ENCODE results near the gene TIRAP.

Gene TIRAP

DNA sequence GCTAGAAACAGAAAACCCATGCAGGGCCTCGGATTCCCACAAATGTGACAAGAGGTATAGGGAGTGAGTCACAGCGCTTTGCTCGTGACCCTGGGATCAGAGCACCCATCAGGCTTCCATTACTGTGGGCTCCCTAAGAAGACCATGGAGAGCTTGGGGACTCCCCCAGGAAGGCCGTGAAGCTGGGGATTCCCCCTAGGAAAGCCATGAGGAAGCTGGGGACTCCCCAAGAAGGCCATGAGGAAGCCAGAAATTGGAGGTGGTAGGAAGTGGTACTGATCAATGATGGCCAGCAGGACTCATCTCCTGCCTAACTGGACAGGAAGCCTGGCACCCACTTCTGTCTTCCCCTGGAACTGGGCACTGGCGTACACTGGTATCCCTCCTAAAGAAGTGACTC is 10.8 kb downstream of the TIRAP start:
- no peak for DNase-seq (ENCODE audit: extremely low spot score)
- POLR2A ChIA-PET: interaction anchor here (1.1 kb wide), 1 partner anchor 10 kb away, joined by 3 read pairs; the partner anchor contains the start of gene DCPS
- CTCF ChIA-PET: interaction anchor here (0.9 to 1.8 kb wide), 3 partner anchors 16 to 187 kb away, joined by 3 to 5 read pairs (median 4); no protein-coding TSS in a partner anchor
- TF ChIP-seq CTCF (IDR thresholded peaks at IDR 0.05; ENCODE audit: control extremely low read depth, extremely low read depth, low read depth, missing control alignments): no peak

DNA sequence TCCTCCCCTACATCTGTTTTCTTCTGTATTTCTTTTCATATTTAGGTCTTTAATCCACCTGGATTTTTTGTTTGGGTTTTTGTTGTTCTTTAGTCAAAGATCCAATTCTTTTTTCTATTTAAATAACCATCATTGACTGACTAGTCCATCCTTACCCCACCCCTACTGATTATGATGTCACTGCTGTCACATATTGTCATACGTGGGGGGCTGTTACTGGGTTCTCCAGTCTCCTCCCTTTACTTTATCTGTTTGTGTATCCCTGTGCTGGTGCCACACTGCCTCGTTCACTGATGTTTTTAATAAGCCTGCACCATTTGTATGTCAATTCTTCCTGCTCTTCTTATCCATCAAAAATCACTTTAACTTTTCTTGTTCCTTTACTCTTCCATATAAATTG is 14.1 kb downstream of the TIRAP start:
- ChIA-PET POLR2A (no interaction called here), CTCF (interaction anchor here (0.9 to 1.7 kb wide), 2 partner anchors 10 to 13 kb away, joined by 3 to 4 read pairs; no protein-coding TSS in a partner anchor)
- no peak for DNase-seq (ENCODE audit: extremely low spot score)
- no peak for TF ChIP-seq CTCF (IDR thresholded peaks at IDR 0.05; ENCODE audit: control extremely low read depth, extremely low read depth, low read depth, missing control alignments)

GRCh38 chr11:126303623-126304456 is 20.9 kb downstream of the TIRAP start, which contains the start of gene DCPS:
Gene DCPS (plus strand): TSS chr11:126304060. CDS start chr11:126304081, 21 bp downstream.
- POLR2A ChIA-PET: interaction anchor here (1.0 kb wide), 1 partner anchor 10 kb away, joined by 3 read pairs; no protein-coding TSS in a partner anchor
- CTCF ChIA-PET: interaction anchor here (1.0 to 1.4 kb wide), 2 partner anchors 15 to 16 kb away, joined by 4 read pairs; no protein-coding TSS in a partner anchor
- peak; percentile 93 for DNase-seq (ENCODE audit: extremely low spot score)
- no peak for TF ChIP-seq CTCF (IDR thresholded peaks at IDR 0.05; ENCODE audit: control extremely low read depth, extremely low read depth, low read depth, missing control alignments)

GRCh38 chr11:126304457-126305075 is 21.7 kb downstream of the TIRAP start:
- DNase-seq (ENCODE audit: extremely low spot score): no peak
- TF ChIP-seq CTCF (IDR thresholded peaks at IDR 0.05; ENCODE audit: control extremely low read depth, extremely low read depth, low read depth, missing control alignments): no peak
- ChIA-PET CTCF (interaction anchor here (1.0 to 2.4 kb wide), 3 partner anchors 14 to 176 kb away, joined by 4 to 7 read pairs (median 4); no protein-coding TSS in a partner anchor), POLR2A (interaction anchor here (1.0 kb wide), 1 partner anchor 11 kb away, joined by 3 read pairs; no protein-coding TSS in a partner anchor)

- no peak for TF ChIP-seq CTCF (IDR thresholded peaks at IDR 0.05; ENCODE audit: control extremely low read depth, extremely low read depth, low read depth, missing control alignments)
- CTCF ChIA-PET: interaction anchor here (2.4 to 2.6 kb wide), 2 partner anchors 13 to 175 kb away, joined by 6 to 7 read pairs; no protein-coding TSS in a partner anchor
- peak; percentile 64 for DNase-seq (ENCODE audit: extremely low spot score)
- POLR2A ChIA-PET: interaction anchor here (0.7 kb wide), 1 partner anchor 20 kb away, joined by 3 read pairs; no protein-coding TSS in a partner anchor
Observed at GRCh38 chr11:126305699-126306098, 22.8 kb downstream of the TIRAP start.

DNA sequence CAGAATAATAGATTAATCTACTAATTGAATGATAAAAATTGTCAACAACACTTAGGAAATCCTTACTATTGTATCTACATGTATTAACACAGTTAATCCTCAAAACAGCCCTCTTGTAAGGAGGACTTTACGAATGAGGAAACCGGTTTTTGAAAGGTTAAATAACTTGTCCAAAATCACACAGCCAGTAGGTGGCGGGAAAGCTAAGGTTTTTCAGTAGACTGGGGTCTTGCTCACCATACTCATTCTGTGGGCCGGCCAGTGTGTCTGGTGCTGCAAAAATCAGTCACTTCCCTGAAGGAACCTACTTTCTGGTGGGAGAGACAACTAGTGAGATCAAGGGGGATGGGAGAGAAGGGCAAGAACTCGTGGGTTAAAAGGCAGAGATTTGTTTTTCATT is 24.8 kb downstream of the TIRAP start:
- no peak for DNase-seq (ENCODE audit: extremely low spot score)
- ChIA-PET CTCF (interaction anchor here (1.2 to 2.6 kb wide), 2 partner anchors 11 to 173 kb away, joined by 3 to 6 read pairs; no protein-coding TSS in a partner anchor), POLR2A (no interaction called here)
- peak; percentile 37 for TF ChIP-seq CTCF (IDR thresholded peaks at IDR 0.05; ENCODE audit: control extremely low read depth, extremely low read depth, low read depth, missing control alignments)

All from GM10248 (cell line).